ENCODE measurements around the gene NDUFS7.

The NDUFS7 gene

DNA sequence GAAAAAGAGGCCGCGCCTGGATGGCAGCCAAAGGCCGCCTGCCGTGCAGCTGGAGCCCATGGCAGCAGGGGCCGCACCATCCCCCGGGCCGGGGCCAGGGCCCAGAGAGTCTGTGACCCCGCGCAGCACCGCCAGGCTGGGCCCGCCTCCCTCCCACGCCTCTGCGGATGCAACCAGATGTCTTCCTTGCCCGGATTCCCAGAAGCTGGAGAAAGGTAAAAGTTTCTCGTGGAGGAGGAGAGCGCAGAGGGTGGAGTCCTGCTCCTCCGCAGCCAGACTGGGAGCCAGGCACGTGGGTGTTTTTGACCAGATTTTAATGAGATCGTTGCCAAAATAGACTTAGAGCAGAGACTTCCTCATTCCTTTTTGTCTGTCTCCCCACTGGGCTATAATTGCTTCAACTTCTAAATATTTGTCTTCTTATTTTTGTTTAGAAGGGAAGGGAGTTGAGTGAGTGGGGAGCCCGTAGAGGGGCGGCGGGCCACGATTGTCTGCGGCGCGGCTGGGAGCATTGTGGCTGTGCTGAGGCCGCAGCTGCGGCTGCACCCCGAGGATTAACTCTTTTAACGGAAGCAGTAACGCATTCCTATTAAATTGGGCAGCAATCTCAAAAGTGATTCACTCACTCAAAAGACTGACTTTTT lies 22.8 kb upstream of the NDUFS7 start:
- no peak; the same call in 2 of the 3 replicates for ATAC-seq (ENCODE audit: low read depth)
- Histone ChIP-seq H3K27ac (ENCODE audit: poor library complexity, severe bottlenecking) (no peak overlapping the region), H3K4me3 (ENCODE audit: severe bottlenecking) (no peak overlapping the region), H3K4me1 (ENCODE audit: insufficient read depth, poor library complexity, severe bottlenecking) (peaks cover 3% of the 10 kb centered on the region), H3K9me3 (ENCODE audit: severe bottlenecking) (no peaks in the 10 kb centered on the region), H3K27me3 (ENCODE audit: insufficient read depth, poor library complexity, severe bottlenecking) (no peaks in the 10 kb centered on the region), H3K36me3 (ENCODE audit: low read depth) (peaks cover 76% of the 10 kb centered on the region)
- DNase-seq (ENCODE audit: low spot score) = no peak
- no peak for TF ChIP-seq CTCF (IDR thresholded peaks at IDR 0.05; ENCODE audit: poor library complexity, severe bottlenecking)

- Histone ChIP-seq H3K9me3 (ENCODE audit: severe bottlenecking) (no peaks in the 10 kb centered on the region), H3K27ac (ENCODE audit: poor library complexity, severe bottlenecking) (no peak overlapping the region), H3K4me3 (ENCODE audit: severe bottlenecking) (no peak overlapping the region), H3K36me3 (ENCODE audit: low read depth) (peaks cover 73% of the 10 kb centered on the region), H3K27me3 (ENCODE audit: insufficient read depth, poor library complexity, severe bottlenecking) (no peaks in the 10 kb centered on the region), H3K4me1 (ENCODE audit: insufficient read depth, poor library complexity, severe bottlenecking) (no peaks in the 10 kb centered on the region)
- DNase-seq (ENCODE audit: low spot score) = no peak
- TF ChIP-seq CTCF (IDR thresholded peaks at IDR 0.05; ENCODE audit: poor library complexity, severe bottlenecking) = no peak
- no peak for ATAC-seq (ENCODE audit: low read depth)
Observed at GRCh38 chr19:1361601-1362386, 21.9 kb upstream of the NDUFS7 start.

- DNase-seq (ENCODE audit: low spot score) (no peak), ATAC-seq (ENCODE audit: low read depth) (no peak)
- no peak for TF ChIP-seq CTCF (IDR thresholded peaks at IDR 0.05; ENCODE audit: poor library complexity, severe bottlenecking)
- Histone ChIP-seq H3K9me3 (ENCODE audit: severe bottlenecking) (no peaks in the 10 kb centered on the region), H3K36me3 (ENCODE audit: low read depth) (peaks cover 65% of the 10 kb centered on the region), H3K27me3 (ENCODE audit: insufficient read depth, poor library complexity, severe bottlenecking) (no peaks in the 10 kb centered on the region), H3K27ac (ENCODE audit: poor library complexity, severe bottlenecking) (no peak overlapping the region), H3K4me1 (ENCODE audit: insufficient read depth, poor library complexity, severe bottlenecking) (no peaks in the 10 kb centered on the region), H3K4me3 (ENCODE audit: severe bottlenecking) (no peak overlapping the region)
Observed at GRCh38 chr19:1362387-1363257, 21.1 kb upstream of the NDUFS7 start.

- H3K36me3 ChIP-seq (ENCODE audit: low read depth) = peaks cover 55% of the 10 kb centered on the region
- no peak overlapping the region for H3K27ac ChIP-seq (ENCODE audit: poor library complexity, severe bottlenecking)
- no peak for TF ChIP-seq CTCF (IDR thresholded peaks at IDR 0.05; ENCODE audit: poor library complexity, severe bottlenecking)
- H3K27me3 ChIP-seq (ENCODE audit: insufficient read depth, poor library complexity, severe bottlenecking) = no peaks in the 10 kb centered on the region
- ATAC-seq (ENCODE audit: low read depth) (no peak), DNase-seq (ENCODE audit: low spot score) (no peak)
- no peaks in the 10 kb centered on the region for H3K9me3 ChIP-seq (ENCODE audit: severe bottlenecking)
- no peaks in the 10 kb centered on the region for H3K4me1 ChIP-seq (ENCODE audit: insufficient read depth, poor library complexity, severe bottlenecking)
- no peak overlapping the region for H3K4me3 ChIP-seq (ENCODE audit: severe bottlenecking)
Observed at GRCh38 chr19:1363599-1363998, 20.1 kb upstream of the NDUFS7 start.
